HL-60/S4 (cell line): ENCODE data around the gene TMEM8B.

ENCODE experiments used
- in situ Hi-C: fragments of 300-500 bp; cut with MboI; formaldehyde crosslinking; loops from 2 replicates; pipeline ENCODE4 v1.14.3; 2022; ENCODE audit warnings: low sequenced_read_pairs

TMEM8B gene, protein sequence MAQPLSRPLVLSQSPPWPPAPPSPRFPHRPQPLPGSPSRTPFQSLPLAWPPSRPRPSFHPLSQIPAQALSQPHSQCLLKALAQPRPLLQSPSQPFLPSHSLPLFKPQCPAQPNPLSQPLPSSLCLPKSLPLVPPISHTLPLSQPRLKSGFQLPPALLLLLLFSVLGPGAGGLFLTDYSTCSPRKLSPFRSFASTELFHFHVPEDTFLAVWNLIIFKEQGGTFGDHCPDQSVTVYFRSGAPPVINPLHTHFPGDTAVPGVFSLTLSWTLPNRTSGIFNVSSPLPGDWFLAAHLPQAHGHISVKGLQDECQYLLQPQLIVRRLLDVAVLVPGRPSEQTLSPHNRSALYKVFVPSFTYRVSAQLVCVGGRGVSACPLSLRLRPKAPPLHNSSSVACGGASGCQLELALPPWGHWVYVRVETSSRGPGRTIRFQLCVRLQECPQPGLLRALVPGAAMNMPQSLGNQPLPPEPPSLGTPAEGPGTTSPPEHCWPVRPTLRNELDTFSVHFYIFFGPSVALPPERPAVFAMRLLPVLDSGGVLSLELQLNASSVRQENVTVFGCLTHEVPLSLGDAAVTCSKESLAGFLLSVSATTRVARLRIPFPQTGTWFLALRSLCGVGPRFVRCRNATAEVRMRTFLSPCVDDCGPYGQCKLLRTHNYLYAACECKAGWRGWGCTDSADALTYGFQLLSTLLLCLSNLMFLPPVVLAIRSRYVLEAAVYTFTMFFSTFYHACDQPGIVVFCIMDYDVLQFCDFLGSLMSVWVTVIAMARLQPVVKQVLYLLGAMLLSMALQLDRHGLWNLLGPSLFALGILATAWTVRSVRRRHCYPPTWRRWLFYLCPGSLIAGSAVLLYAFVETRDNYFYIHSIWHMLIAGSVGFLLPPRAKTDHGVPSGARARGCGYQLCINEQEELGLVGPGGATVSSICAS

DNA sequence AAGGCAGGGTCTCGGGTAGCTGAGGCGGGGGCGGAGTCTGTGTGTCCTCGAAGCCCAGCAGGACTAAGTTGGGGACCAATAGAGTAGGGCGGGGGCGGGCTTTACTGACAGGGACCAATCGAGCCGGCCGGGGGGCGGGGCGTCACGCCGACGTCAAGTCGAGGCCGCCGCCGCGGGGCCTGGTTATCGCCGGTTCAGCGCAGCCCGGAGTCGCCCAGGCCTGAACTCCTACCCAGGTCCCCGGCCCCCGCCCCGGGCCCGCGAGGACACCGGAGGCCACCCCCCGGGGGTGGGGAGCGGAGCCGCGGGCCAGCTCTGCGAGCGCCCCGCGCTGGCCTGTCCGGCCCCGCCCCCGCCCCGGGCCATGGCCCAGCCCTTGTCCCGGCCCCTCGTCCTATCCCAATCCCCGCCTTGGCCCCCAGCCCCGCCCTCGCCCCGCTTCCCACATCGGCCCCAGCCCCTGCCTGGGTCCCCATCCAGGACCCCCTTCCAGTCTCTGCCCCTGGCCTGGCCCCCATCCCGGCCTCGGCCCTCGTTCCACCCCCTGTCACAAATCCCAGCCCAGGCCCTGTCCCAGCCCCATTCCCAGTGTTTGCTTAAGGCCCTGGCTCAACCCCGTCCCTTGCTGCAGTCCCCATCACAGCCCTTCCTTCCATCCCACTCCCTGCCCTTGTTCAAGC is at the start of gene TMEM8B:
TMEM8B (plus strand) TSS at position 145 of the 680 bp plus-strand sequence; CDS start at position 365, 220 bp downstream.
- in situ Hi-C loops, result no loop called here

- in situ Hi-C loops, result loop anchor here (25.0 kb wide), 1 partner anchor 106 kb away; no protein-coding TSS in a partner anchor
Measured at GRCh38 chr9:35781066-35781465, 48.0 kb upstream of the TMEM8B start.

- in situ Hi-C loops, result loop anchor here (25.0 kb wide), 1 partner anchor 104 kb away; no protein-coding TSS in a partner anchor
Measured at GRCh38 chr9:35783418-35783817, 45.6 kb upstream of the TMEM8B start.

DNA sequence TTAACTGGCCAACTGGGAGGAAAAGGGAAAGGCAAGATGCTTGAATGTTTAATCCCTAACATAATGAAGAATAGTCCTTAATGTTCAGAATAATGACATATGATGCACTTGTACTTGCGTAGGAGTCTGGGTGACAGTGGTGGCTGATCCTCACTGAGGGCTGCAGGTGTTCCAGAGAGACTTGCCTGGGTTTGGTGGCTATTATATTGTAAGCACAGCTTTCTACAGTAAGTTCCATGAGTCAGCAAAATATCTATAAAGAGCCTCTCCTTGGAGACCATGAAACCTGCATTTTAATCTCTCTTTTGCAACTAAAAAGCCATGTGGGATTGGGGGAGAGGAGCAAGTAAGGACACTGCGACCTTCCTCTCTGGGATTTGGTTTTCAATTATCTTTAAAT is 39.5 kb upstream of the TMEM8B start:
- in situ Hi-C loops, result loop anchor here (25.0 kb wide), 1 partner anchor 98 kb away; no protein-coding TSS in a partner anchor

GRCh38 chr9:35790025-35790384 is 39.0 kb upstream of the TMEM8B start:
- in situ Hi-C loops, result loop anchor here (25.0 kb wide), 1 partner anchor 97 kb away; no protein-coding TSS in a partner anchor

- in situ Hi-C loops, result loop anchor here (25.0 kb wide), 1 partner anchor 97 kb away; no protein-coding TSS in a partner anchor
Measured at GRCh38 chr9:35790385-35791296, 38.4 kb upstream of the TMEM8B start.

GRCh38 chr9:35791297-35791921 is 37.6 kb upstream of the TMEM8B start, which contains the start of gene NPR2:
Gene NPR2, plus strand, starts transcription at chr9:35791591. Its CDS starts 818 bp downstream, at chr9:35792409.
- in situ Hi-C loops, result loop anchor here (25.0 kb wide), 1 partner anchor 96 kb away; no protein-coding TSS in a partner anchor

DNA sequence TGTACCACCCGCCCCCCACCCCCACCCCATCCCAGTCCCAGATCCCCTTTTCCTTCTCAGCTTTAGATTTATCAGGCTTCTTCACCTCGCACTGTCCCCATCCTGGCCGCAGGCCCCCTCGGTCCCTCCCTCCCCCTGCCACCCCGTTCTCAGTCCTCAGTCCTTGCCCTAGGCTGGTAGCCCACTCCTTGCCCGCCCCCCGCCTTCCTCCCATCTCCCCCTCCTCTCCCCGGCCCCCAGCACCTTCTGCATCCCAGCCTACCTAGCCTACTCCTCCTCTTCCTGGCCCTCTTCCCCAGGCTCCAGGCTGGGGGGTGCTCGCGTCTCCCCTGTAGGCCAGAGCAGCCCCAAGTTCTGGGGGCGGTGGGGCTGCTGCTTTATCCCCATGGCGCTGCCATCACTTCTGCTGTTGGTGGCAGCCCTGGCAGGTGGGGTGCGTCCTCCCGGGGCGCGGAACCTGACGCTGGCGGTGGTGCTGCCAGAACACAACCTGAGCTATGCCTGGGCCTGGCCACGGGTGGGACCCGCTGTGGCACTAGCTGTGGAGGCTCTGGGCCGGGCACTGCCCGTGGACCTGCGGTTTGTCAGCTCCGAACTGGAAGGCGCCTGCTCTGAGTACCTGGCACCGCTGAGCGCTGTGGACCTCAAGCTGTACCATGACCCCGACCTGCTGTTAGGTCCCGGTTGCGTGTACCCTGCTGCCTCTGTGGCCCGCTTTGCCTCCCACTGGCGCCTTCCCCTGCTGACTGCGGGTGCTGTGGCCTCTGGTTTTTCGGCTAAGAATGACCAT is 36.8 kb upstream of the TMEM8B start:
- in situ Hi-C loops, result loop anchor here (25.0 kb wide), 1 partner anchor 95 kb away; no protein-coding TSS in a partner anchor

GRCh38 chr9:35792826-35793225 is 36.2 kb upstream of the TMEM8B start:
- in situ Hi-C loops, result loop anchor here (25.0 kb wide), 1 partner anchor 94 kb away; no protein-coding TSS in a partner anchor

- in situ Hi-C loops, result loop anchor here (25.0 kb wide), 1 partner anchor 94 kb away; no protein-coding TSS in a partner anchor
Measured at GRCh38 chr9:35793461-35793860, 35.6 kb upstream of the TMEM8B start.

DNA sequence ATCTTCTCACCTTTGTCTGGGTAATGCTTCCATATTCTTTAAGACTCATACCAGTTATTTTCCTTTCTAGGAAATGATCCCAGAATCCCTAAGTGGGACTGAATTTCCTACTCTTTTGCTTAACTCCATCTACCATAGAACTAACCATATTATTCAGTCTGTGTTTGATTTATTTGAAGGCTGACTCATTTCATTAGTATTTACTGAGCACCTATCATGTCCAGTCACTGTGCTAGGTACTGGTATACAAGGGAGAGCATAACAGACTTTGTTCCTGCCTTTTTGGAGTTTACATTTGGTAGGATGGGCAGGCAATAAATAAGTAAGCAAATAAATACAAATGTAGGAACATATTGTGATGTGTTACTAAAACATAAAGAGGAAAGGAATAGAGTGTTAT is 33.3 kb upstream of the TMEM8B start:
- in situ Hi-C loops, result loop anchor here (25.0 kb wide), 1 partner anchor 92 kb away; no protein-coding TSS in a partner anchor

DNA sequence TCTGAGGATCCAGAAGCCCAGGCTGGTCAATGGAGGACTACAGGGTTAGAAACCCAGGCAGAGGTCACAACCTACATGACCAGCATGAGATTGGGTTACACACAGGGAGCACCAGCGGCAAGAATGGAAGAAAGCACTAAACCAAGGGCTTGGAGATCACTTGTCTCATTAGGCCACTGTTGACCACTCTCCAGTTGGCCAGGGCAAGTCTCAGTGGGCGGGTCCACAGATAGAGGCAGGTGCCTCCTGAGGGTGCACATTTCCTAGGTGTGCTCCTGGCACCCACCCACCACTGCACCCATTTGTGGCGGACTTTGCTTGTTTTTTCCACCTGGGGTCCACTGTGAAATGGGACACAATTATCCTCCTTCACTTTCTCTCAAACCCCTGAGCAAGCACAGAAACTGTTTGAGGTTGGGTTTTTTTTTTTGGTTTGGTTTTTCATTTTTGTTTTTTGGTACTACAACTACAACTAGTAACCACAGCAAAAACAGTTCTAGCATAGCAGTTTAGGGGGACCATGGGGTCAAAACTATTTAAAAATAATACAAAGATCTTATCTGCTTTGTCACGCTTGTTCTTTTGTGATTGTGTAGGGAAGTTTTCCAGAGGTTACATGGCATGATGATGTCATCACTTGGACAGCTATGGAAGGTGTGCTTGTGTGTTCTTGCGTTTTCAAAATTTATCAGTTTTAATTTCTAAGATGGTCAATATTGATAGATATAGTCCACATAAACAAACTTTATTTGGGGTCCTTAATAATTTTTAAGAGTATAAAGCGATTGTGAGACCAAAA is 31.5 kb upstream of the TMEM8B start:
- in situ Hi-C loops, result loop anchor here (25.0 kb wide), 1 partner anchor 90 kb away; no protein-coding TSS in a partner anchor

DNA sequence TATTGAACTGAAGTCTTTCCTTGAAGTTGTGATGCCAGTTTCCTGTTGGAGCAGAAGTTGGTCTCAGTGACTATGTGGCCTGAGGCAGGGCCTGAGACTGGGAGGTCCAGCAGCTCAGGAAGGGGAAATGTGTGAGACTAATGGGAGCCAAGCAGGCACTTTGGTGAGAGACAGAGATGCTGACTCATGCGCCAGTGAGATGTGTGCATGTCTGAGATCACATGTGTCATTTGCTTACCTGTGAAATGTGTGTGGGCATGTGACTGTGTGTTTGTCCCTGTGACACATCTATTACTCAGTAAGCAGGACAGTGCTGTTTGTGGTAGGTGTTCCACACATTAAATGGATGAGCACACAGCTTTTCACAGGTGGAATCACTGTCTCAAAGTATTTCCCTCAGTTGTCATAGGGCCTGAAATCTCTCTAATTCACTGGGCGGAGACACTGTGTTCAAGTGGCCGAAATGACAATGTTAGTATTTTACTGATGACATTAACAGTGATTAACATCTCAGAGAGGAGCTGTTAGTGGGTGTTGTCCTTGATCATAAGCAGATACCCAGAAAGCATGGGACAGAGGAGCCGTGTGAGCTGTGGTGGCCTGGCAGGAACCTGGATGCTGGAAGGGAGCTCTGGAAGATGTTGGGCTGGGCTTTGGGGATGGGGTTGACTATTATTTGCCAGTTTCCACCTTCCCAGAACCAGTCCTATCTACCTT is 30.2 kb upstream of the TMEM8B start:
- in situ Hi-C loops, result loop anchor here (25.0 kb wide), 1 partner anchor 88 kb away; no protein-coding TSS in a partner anchor

GRCh38 chr9:35800530-35800929 is 28.5 kb upstream of the TMEM8B start:
- in situ Hi-C loops, result no loop called here

- in situ Hi-C loops, result no loop called here
Measured at GRCh38 chr9:35801328-35802128, 27.5 kb upstream of the TMEM8B start.

GRCh38 chr9:35806101-35806500 is 22.9 kb upstream of the TMEM8B start:
- in situ Hi-C loops, result no loop called here
